ENCODE measurements around the gene CAMK1D. TPM values are rescaled to one million over a fixed set of nuclear protein-coding genes. Genes with fewer than 3 reads are reported as not detected.

The CAMK1D gene
- polyA plus RNA-seq, 1 donor: 8.4 TPM

DNA sequence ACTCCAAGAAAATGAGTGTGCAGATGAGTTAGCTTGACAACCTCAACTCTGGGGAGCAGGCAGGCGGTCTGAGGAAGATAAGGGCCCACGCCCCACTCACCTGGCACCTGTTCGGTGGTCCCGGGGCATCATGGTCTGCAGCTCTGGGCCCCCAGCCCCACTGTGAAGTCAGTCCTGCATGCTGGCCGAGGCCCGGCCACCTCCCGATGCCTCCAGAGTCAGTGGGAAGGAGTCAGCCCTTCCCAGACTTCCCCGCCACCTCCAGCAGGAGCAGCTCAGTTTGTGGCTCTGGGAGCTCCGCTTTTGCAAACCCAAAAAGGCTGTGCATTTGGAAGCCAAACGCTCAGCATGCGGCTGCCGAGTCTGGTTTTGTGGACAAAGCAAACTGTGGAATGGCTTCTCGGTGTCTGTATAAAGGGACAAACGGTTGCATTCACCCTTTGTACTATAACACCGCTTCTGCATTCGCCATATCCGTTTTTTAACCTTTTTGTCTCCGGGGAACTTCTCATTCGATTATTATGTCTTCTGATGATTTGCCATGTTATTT is 484.8 kb downstream of the CAMK1D start:
- 93% methylated on average over 5 of the region's 19 CpGs for WGBS (ENCODE audit: insufficient coverage, low lambda C conversion rate)
- Histone ChIP-seq H3K27me3 (ENCODE audit: control insufficient read depth, insufficient read depth, low read length) (no peaks in the 10 kb centered on the region), H3K4me3 (ENCODE audit: low read length) (no peak overlapping the region), H3K4me1 (ENCODE audit: control insufficient read depth, insufficient read depth, low read length) (no peaks in the 10 kb centered on the region), H3K27ac (ENCODE audit: low read length) (no peak overlapping the region), H3K36me3 (ENCODE audit: control insufficient read depth, insufficient read depth, low read length) (no peaks in the 10 kb centered on the region), H3K9me3 (ENCODE audit: control insufficient read depth, low read depth, low read length) (no peaks in the 10 kb centered on the region)
- no peak for DNase-seq

DNA sequence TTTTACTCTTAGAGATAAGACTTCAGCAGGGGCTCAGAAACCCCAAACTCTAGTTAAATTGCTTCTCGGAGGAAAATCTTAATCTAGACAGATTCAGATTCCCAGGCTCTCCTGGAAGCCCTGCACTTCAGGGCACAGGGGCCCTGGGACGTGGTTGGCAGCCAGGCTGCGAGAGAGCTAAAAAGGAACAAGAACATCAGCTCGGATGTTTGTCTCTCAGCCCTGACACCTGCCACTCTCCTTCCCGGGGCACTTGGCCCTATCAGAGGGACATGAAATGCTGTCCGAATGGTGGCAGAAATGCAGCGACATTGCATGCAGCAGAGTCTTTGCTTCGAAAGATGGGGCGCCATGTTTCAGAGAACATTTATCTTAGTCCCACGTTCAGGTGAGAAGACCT is 485.4 kb downstream of the CAMK1D start:
- Histone ChIP-seq H3K36me3 (ENCODE audit: control insufficient read depth, insufficient read depth, low read length) (no peaks in the 10 kb centered on the region), H3K27me3 (ENCODE audit: control insufficient read depth, insufficient read depth, low read length) (no peaks in the 10 kb centered on the region), H3K4me3 (ENCODE audit: low read length) (no peak overlapping the region), H3K27ac (ENCODE audit: low read length) (no peak overlapping the region), H3K4me1 (ENCODE audit: control insufficient read depth, insufficient read depth, low read length) (peaks cover under 1% of the 10 kb centered on the region), H3K9me3 (ENCODE audit: control insufficient read depth, low read depth, low read length) (no peaks in the 10 kb centered on the region)
- DNase-seq: no peak
- no CpG with 5 or more reads among the region's 10 CpGs for WGBS (ENCODE audit: insufficient coverage, low lambda C conversion rate)

DNA sequence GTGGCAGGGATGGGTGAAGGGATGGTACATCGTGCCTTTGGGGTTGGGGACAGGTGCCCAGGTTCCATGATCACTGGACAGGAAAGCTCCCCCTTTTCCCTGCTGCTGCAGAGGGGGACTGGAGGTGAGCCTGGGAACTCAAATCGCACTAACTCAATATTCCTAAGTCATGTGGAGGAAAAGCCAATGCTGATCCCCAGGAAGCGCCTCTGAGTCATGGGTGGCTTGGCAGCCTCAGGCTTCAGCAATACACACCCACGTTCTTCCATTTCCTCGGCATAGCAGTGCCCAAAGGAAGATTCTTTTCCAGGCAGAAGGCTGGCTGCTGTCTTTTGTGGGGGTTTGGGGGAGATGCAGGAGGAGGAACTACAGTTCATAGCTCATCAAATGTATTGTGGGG is 486.4 kb downstream of the CAMK1D start:
- WGBS (ENCODE audit: insufficient coverage, low lambda C conversion rate): no CpG with 5 or more reads among the region's 5 CpGs
- Histone ChIP-seq H3K27ac (ENCODE audit: low read length) (no peak overlapping the region), H3K27me3 (ENCODE audit: control insufficient read depth, insufficient read depth, low read length) (no peaks in the 10 kb centered on the region), H3K4me3 (ENCODE audit: low read length) (no peak overlapping the region), H3K4me1 (ENCODE audit: control insufficient read depth, insufficient read depth, low read length) (peaks cover 4% of the 10 kb centered on the region), H3K36me3 (ENCODE audit: control insufficient read depth, insufficient read depth, low read length) (no peaks in the 10 kb centered on the region), H3K9me3 (ENCODE audit: control insufficient read depth, low read depth, low read length) (no peaks in the 10 kb centered on the region)
- no peak for DNase-seq

DNA sequence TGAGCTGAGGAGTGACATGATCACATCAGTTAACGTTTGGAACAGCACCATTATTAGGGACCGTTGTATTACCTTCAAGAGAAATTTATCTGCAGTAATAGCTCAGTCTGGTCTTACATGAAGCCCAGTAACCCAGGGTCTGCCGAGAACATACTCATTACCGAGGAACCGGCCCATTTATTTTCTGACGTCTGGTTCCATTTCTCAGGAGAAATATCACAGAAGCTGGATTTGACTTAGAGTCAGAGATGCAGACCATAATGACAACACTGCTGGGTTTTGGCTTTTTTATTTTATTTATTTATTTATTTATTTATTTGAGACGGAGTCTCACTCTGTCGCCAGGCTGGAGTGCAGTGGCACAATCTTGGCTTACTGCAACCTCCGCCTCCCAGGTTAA is 489.0 kb downstream of the CAMK1D start:
- H3K4me1 ChIP-seq (ENCODE audit: control insufficient read depth, insufficient read depth, low read length): peaks cover 4% of the 10 kb centered on the region
- no peaks in the 10 kb centered on the region for H3K27me3 ChIP-seq (ENCODE audit: control insufficient read depth, insufficient read depth, low read length)
- H3K4me3 ChIP-seq (ENCODE audit: low read length): no peak overlapping the region
- no peaks in the 10 kb centered on the region for H3K9me3 ChIP-seq (ENCODE audit: control insufficient read depth, low read depth, low read length)
- no peaks in the 10 kb centered on the region for H3K36me3 ChIP-seq (ENCODE audit: control insufficient read depth, insufficient read depth, low read length)
- DNase-seq: no peak
- 90% methylated on average over 7 of the region's 9 CpGs for WGBS (ENCODE audit: insufficient coverage, low lambda C conversion rate)
- H3K27ac ChIP-seq (ENCODE audit: low read length): no peak overlapping the region

DNA sequence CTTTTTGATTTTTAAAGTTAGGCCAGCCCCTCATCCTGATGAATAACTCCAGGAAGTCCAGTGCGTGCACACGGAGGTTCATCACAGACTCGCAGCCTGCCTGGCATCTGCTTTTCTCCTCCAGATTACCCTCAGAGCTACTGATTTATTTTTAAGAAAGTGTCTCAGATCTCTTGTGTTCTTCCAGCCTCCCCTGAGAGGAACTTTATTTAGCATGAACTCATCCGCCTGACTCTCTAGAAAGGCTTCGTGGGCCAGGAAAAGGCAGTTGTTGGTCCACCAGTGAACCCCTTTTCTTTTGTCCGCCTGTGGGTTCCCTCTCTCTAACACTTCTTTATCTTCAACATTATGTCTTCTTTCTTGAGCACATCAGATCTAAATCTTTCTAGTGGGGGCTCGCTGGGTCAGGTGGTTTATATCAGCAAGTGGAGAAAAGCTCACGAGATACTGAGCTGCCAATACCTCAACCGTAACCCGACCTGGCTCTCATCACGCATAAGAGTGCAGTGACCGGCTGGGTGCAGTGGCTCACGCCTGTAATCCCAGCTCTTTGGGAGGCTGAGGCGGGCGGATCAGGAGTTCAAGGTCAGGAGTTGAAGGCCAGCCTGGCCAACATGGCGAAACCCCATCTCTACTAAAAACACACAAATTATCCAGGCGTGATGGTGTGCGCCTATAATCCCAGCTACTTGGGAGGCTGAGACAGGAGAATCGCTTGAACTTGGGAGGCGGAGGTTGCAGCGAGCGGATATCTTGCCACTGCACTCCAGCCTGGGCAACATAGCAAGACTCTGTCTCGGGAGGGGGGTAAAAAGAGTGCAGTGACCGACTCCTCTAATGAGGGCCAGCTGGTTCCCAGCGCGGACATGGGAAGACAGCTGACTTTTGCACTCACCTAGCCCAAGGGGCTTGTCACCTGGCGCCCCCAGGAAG is 489.9 kb downstream of the CAMK1D start:
- Histone ChIP-seq H3K4me3 (ENCODE audit: low read length) (no peak overlapping the region), H3K36me3 (ENCODE audit: control insufficient read depth, insufficient read depth, low read length) (no peaks in the 10 kb centered on the region), H3K4me1 (ENCODE audit: control insufficient read depth, insufficient read depth, low read length) (peaks cover 4% of the 10 kb centered on the region), H3K9me3 (ENCODE audit: control insufficient read depth, low read depth, low read length) (no peaks in the 10 kb centered on the region), H3K27me3 (ENCODE audit: control insufficient read depth, insufficient read depth, low read length) (no peaks in the 10 kb centered on the region), H3K27ac (ENCODE audit: low read length) (peak overlapping the region; percentile 38)
- 80% methylated on average over 1 of the region's 27 CpGs for WGBS (ENCODE audit: insufficient coverage, low lambda C conversion rate)
- no peak for DNase-seq

DNA sequence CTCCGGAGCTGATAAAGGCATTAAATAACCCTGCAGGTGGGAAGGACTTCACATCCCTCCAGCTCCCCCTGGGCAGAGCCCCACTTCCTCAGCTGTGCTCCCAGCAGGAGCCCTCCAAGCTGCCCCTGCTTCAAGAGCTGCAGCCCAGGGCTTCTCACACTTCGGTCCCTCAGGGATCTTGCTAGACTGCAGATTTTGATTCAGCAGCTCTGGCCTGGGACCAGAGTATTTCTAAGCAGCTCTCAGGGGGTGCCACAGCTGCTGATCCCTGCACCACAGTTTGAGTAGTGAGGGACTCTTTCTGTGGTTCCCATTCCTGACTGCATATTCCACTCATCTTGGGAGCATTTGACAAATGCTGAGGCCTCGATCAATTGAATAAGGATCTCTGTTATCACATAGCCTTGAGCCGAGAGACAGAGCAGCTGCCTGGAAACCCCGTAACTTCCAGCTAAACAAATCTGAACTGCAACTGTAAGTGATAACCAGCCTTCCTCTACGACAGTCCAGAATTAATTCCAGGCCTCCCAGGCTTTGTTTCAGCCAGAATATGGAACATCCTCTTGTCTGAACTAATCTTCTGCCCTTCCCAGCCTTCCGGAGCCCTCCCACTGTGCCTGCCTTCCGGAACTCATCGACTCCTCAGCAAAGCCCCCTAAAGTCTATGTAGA is 490.7 kb downstream of the CAMK1D start:
- WGBS (ENCODE audit: insufficient coverage, low lambda C conversion rate): 0% methylated on average over 1 of the region's 9 CpGs
- no peak overlapping the region for H3K4me3 ChIP-seq (ENCODE audit: low read length)
- peak overlapping the region; percentile 38 for H3K27ac ChIP-seq (ENCODE audit: low read length)
- no peaks in the 10 kb centered on the region for H3K27me3 ChIP-seq (ENCODE audit: control insufficient read depth, insufficient read depth, low read length)
- H3K36me3 ChIP-seq (ENCODE audit: control insufficient read depth, insufficient read depth, low read length): no peaks in the 10 kb centered on the region
- H3K9me3 ChIP-seq (ENCODE audit: control insufficient read depth, low read depth, low read length): no peaks in the 10 kb centered on the region
- H3K4me1 ChIP-seq (ENCODE audit: control insufficient read depth, insufficient read depth, low read length): peaks cover 4% of the 10 kb centered on the region
- DNase-seq: peak in 1 of 2 donors; percentile 14

DNA sequence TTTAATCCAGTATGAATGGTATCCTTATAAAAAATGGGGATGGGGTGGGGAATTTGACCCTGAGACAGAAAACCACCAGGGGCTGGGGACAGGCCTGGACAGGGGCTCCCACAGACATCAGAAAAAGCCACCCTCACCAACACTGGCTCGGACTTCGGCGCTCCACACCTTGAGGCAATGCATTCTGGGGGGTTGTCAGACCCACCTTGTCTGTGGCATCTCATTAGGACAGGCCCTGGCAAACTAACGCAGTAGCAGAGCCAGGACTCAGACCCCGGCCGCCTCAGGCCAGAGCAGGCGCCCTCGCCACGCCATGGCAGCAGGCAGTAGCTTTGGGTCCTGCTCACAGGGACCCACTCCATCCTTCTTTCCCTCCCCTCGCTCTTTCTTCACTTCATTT is 492.1 kb downstream of the CAMK1D start:
- H3K4me1 ChIP-seq (ENCODE audit: control insufficient read depth, insufficient read depth, low read length): peaks cover 4% of the 10 kb centered on the region
- no peaks in the 10 kb centered on the region for H3K27me3 ChIP-seq (ENCODE audit: control insufficient read depth, insufficient read depth, low read length)
- H3K27ac ChIP-seq (ENCODE audit: low read length): no peak overlapping the region
- 100% methylated on average over 5 of the region's 10 CpGs for WGBS (ENCODE audit: insufficient coverage, low lambda C conversion rate)
- H3K4me3 ChIP-seq (ENCODE audit: low read length): no peak overlapping the region
- no peaks in the 10 kb centered on the region for H3K36me3 ChIP-seq (ENCODE audit: control insufficient read depth, insufficient read depth, low read length)
- DNase-seq: no peak
- H3K9me3 ChIP-seq (ENCODE audit: control insufficient read depth, low read depth, low read length): no peaks in the 10 kb centered on the region

DNA sequence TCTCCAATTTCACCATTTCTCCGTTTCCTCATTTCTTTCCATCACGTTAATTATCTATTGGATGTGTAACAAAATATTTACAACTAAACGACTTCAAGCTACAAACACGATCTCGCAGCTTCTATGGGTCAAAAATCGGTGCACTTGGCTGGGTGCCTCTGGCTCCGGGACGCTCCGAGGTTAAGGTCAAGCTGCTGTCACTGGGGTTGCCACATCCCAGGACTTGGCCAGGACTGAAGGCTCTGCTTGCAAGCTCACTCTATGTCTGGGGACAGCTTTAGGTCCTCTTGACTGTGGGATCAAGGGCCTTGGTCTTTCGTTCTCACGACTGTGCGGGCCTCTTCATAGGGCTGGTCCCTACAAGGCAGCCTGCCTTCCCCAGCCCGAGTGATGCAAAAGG is 492.5 kb downstream of the CAMK1D start:
- Histone ChIP-seq H3K36me3 (ENCODE audit: control insufficient read depth, insufficient read depth, low read length) (no peaks in the 10 kb centered on the region), H3K9me3 (ENCODE audit: control insufficient read depth, low read depth, low read length) (no peaks in the 10 kb centered on the region), H3K4me1 (ENCODE audit: control insufficient read depth, insufficient read depth, low read length) (peaks cover 4% of the 10 kb centered on the region), H3K27ac (ENCODE audit: low read length) (no peak overlapping the region), H3K4me3 (ENCODE audit: low read length) (no peak overlapping the region), H3K27me3 (ENCODE audit: control insufficient read depth, insufficient read depth, low read length) (no peaks in the 10 kb centered on the region)
- 90% methylated on average over 2 of the region's 13 CpGs for WGBS (ENCODE audit: insufficient coverage, low lambda C conversion rate)
- no peak for DNase-seq

DNA sequence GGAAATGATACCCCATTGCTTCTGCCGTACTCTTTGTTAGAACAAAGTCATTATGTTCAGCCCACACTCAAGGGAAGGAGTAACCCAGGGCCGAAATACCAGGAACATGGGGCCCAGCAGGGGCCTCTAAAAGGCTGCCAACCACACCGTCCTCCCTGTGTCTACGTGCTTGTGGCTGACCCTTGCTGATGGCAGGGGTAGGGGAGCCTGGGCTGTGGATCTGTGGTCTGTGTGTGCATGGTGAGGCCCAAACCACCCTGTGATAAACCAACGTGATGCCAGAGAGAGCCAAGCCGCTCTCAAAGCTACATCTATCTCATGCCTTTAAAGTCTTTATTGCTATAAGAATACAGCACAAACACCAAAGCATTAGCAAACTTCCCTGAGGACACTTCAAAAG is 493.0 kb downstream of the CAMK1D start:
- Histone ChIP-seq H3K4me3 (ENCODE audit: low read length) (no peak overlapping the region), H3K9me3 (ENCODE audit: control insufficient read depth, low read depth, low read length) (no peaks in the 10 kb centered on the region), H3K27ac (ENCODE audit: low read length) (no peak overlapping the region), H3K36me3 (ENCODE audit: control insufficient read depth, insufficient read depth, low read length) (no peaks in the 10 kb centered on the region), H3K4me1 (ENCODE audit: control insufficient read depth, insufficient read depth, low read length) (peaks cover 4% of the 10 kb centered on the region), H3K27me3 (ENCODE audit: control insufficient read depth, insufficient read depth, low read length) (no peaks in the 10 kb centered on the region)
- no CpG with 5 or more reads among the region's 6 CpGs for WGBS (ENCODE audit: insufficient coverage, low lambda C conversion rate)
- no peak for DNase-seq

DNA sequence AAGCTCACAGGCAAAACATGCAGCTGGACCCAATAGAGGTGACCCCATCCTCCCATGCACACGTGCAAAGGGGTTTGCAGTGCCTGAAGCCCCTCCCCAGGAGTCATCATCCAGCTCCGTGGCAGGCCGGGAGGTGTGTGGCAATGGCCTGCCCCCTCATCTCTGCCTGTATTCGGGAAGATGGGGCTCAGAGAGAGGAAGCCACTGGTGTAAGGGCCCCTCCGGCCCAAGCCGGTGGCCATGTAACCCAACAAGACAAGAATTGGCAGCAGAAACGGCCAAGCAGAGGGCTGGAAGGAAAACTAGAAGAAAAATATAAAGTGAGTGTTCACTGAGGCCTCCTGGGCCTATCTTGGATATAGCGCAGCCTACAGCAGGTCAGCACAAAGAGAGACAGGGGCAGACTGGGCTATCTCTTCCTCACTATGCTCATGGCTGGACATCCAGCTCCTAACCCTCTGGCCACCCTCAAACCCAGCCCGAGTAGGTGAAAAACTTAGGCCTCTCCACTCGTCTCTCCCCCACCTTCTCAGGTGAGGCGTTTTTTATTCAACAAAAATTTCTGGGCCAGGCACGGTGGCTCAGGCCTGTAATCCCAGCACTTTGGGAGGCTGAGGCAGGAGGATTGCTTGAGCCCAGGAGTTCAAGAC is 494.1 kb downstream of the CAMK1D start:
- H3K27me3 ChIP-seq (ENCODE audit: control insufficient read depth, insufficient read depth, low read length): peaks cover 2% of the 10 kb centered on the region
- no peaks in the 10 kb centered on the region for H3K9me3 ChIP-seq (ENCODE audit: control insufficient read depth, low read depth, low read length)
- H3K4me1 ChIP-seq (ENCODE audit: control insufficient read depth, insufficient read depth, low read length): peaks cover 4% of the 10 kb centered on the region
- no peak for DNase-seq
- peak overlapping the region; percentile 73 for H3K27ac ChIP-seq (ENCODE audit: low read length)
- no peaks in the 10 kb centered on the region for H3K36me3 ChIP-seq (ENCODE audit: control insufficient read depth, insufficient read depth, low read length)
- WGBS (ENCODE audit: insufficient coverage, low lambda C conversion rate): no CpG with 5 or more reads among the region's 12 CpGs
- no peak overlapping the region for H3K4me3 ChIP-seq (ENCODE audit: low read length)

Measured in large intestine (tissue), 3 donors.